Islet of Langerhans (tissue), 1 donor: ENCODE data around the gene WTAP.
"Not testable (repeated sequence)": the region's sequence is repeated elsewhere in the genome, so short reads cannot be mapped to it uniquely, and the experiment has no call there.

Experiments used
- FAIRE-seq: peaks from one replicate; lab custom pipeline; 2011; peaks lifted over from hg19 to GRCh38; lab: Jason Lieb, UNC

WTAP gene

GRCh38 chr6:159693894-159694545 lies 33.3 kb upstream of the WTAP start:
- FAIRE-seq = peak; percentile 41

- FAIRE-seq = no peak
Measured at GRCh38 chr6:159695984-159696383, 31.3 kb upstream of the WTAP start.

GRCh38 chr6:159700970-159701369 lies 26.3 kb upstream of the WTAP start:
- FAIRE-seq = no peak

- peak; percentile 69 for FAIRE-seq
Measured at GRCh38 chr6:159701413-159701999, 25.8 kb upstream of the WTAP start.

- FAIRE-seq = not testable (repeated sequence)
Measured at GRCh38 chr6:159710603-159711002, 16.7 kb upstream of the WTAP start.

- FAIRE-seq = not testable (repeated sequence)
Measured at GRCh38 chr6:159712389-159712788, 14.9 kb upstream of the WTAP start.

GRCh38 chr6:159713984-159714383 lies 13.3 kb upstream of the WTAP start:
- FAIRE-seq = no peak

GRCh38 chr6:159714404-159714803 lies 12.9 kb upstream of the WTAP start:
- no peak for FAIRE-seq

GRCh38 chr6:159715166-159715565 lies 12.1 kb upstream of the WTAP start:
- FAIRE-seq = no peak

GRCh38 chr6:159715605-159716004 lies 11.7 kb upstream of the WTAP start:
- FAIRE-seq = no peak

GRCh38 chr6:159716247-159717096 lies 10.8 kb upstream of the WTAP start:
- no peak for FAIRE-seq

GRCh38 chr6:159718634-159719033 lies 8.7 kb upstream of the WTAP start:
- no peak for FAIRE-seq

- FAIRE-seq = no peak
Measured at GRCh38 chr6:159719287-159719686, 8.0 kb upstream of the WTAP start.

GRCh38 chr6:159720708-159721107 lies 6.6 kb upstream of the WTAP start:
- peak; percentile 38 for FAIRE-seq

- not testable (repeated sequence) for FAIRE-seq
Measured at GRCh38 chr6:159721981-159722380, 5.3 kb upstream of the WTAP start.

- FAIRE-seq = no peak
Measured at GRCh38 chr6:159722655-159723054, 4.7 kb upstream of the WTAP start.

- FAIRE-seq = no peak
Measured at GRCh38 chr6:159723259-159723658, 4.0 kb upstream of the WTAP start.

GRCh38 chr6:159724778-159725177 lies 2.5 kb upstream of the WTAP start:
- no peak for FAIRE-seq

GRCh38 chr6:159725208-159725607 lies 2.1 kb upstream of the WTAP start:
- FAIRE-seq = not testable (repeated sequence)

- FAIRE-seq = no peak
Measured at GRCh38 chr6:159726255-159726917, 920 bp upstream of the WTAP start.

GRCh38 chr6:159727717-159728445 lies 575 bp downstream of the WTAP start:
- FAIRE-seq = no peak

- FAIRE-seq = peak; percentile 5
Measured at GRCh38 chr6:159728531-159728964, 1.2 kb downstream of the WTAP start.
